Stromal cell of bone marrow (primary cell): ENCODE results near the gene HFM1.

ENCODE experiments used
- DNase-seq: peaks from one replicate; pipeline ENCODE4 v3.0.0-alpha.2; 2012; ENCODE audit warnings: low read depth

Gene HFM1

DNA sequence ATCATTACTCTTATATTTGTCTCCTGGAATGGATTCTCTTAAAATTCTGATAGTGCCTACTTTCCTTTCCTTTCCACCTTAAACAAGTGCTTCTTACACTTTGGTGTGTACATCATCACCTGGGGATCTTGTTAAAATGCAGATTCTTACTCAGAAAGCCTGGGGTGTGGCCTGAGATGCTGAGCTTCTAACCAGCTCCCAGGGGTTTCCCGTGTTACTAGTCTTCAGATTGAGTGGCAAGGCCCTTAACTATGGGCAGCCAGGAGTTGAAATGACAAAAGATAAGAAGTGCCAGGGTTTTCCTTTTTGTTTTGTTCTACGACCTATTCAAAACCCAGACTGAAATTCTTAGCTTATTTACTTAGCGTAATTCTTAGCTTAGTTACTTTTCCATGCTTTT, 159.2 kb downstream of the HFM1 start:
- DNase-seq, result no peak

DNA sequence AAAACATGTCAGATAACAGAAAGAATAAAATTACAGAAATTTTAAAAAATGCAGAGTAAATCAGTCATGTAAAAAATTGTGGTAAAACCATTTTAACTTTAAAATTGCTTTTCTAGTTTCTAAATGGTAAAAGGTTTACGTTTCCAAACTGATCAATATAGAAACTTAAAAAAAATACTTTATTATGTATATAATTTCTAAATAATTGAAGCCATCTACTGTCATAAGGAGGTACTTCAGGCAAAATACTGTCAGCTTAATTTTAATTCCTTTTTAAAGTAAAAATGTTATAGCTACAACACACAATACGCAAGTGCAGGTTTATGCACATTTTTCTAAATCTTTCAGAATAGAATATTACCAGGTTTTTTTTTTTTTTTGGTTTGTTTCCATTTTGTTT, 159.9 kb downstream of the HFM1 start:
- no peak for DNase-seq

- DNase-seq, result no peak
Observed at GRCh38 chr1:91243171-91243570, 161.5 kb downstream of the HFM1 start.

GRCh38 chr1:91234181-91234580, 170.5 kb downstream of the HFM1 start:
- DNase-seq, result no peak

- DNase-seq, result no peak
Observed at GRCh38 chr1:91226741-91227140, 177.9 kb downstream of the HFM1 start.

DNA sequence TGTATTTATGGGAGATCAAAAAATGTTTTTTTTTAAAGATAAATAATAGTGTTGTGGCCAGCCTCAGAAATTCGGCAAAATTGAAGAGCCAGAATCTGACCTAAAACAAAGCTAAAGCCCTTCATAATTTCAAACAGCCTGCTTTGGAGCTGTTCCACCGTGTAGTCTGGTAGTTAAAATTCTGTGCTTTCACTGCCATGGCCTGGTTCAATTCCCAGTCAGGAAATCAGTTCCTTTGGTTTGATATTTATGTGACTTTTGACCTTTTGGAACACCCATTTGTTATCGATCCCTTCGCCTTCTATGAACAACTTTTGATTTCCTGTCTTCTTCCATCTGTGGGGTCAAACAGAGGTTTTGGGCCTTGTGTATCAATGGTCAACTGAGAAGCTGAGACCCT, 179.8 kb downstream of the HFM1 start:
- DNase-seq, result no peak

- DNase-seq, result no peak
Observed at GRCh38 chr1:91221017-91221416, 183.6 kb downstream of the HFM1 start.

DNA sequence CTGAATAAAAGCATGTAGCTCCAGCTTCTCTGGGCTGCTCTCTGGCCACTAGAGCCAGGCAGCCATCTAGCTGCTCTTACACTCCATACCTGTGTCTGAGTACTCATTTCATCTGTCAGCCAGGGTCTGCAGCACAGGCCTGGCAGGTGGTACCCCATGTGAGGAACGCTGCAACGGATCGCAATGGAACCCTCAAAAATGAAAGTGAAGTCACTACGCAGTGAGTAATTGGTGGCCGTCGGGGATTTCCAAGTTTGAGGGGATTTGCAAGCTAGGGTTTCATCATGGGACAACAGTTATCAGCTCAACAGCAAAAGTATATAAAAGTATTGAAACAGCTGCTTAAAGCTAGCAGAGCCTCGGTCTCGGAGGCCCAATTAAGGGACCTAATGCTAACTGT, 186.7 kb downstream of the HFM1 start:
- DNase-seq, result no peak
